CMK (cell line): ENCODE results near the gene RAB26.
"Not testable (repeated sequence)": the region's sequence is repeated elsewhere in the genome, so short reads cannot be mapped to it uniquely, and the experiment has no call there.

Source experiments
- DNase-seq: peaks from one replicate; pipeline ENCODE4 v3.0.0-alpha.2; 2010; ENCODE audit warnings: low read depth

Gene RAB26

DNA sequence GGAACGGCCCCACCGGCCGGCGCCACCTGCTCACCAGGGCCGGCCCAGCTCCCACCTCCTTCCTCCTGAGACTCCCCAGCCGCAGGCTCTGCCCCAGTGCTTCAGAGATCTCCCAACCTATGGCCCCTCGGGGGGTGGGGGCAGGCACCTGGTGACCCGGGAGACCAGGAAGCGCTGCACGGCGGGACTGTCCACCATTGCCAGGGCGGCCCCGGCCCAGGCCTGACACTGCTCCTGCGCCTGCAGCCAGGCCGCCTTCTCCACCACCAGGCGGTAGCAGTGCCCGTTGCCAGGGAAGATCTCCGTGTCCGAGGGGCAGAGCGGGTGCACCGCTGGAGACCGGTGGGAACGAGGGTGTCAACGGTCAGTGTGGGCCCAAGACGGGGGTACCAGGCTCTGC is 31.1 kb upstream of the RAB26 start:
- not testable (repeated sequence) for DNase-seq

DNA sequence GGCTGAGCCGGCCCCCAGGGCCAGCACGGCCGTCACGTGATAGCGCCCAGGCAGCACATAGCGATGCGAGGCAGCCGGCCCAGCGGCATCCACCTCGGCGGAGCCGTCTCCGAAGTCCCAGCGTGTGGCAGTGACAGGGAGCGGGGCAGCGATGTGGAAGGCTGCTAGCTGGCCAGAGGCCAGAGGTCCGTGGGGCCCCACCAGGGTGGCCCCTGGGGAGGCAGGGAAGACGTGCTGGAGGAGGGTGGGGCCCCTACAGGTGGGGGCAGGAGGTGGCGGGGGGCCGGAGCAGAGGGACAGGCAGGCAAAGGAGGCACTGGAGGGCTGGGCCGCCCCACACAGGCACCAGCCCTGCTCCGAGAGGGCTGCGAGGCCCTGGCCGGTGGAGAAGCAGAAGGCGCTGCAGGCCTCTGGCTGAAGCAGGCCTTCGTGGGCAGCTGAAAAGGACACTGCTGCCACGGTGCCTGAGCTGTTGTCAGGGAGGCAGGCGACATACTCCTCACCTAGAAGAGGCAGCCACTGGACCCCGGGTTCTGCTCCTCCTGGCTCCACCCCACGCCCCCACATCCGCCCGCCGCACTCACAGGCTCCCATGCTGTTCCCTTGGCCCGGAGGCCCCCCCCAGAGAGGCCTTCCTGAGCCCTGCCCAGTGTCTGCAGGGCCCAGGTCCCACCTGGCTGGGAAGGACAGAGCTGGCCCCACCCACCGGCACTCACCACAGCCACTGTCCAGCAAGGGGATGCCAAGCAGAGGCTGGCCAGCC is 30.3 kb upstream of the RAB26 start:
- DNase-seq = not testable (repeated sequence)

- not testable (repeated sequence) for DNase-seq
Measured at GRCh38 chr16:2121325-2121724, 27.1 kb upstream of the RAB26 start.

GRCh38 chr16:2121853-2122252 is 26.6 kb upstream of the RAB26 start:
- no peak for DNase-seq

- no peak for DNase-seq
Measured at GRCh38 chr16:2122429-2122828, 26.0 kb upstream of the RAB26 start.

GRCh38 chr16:2122934-2123683 is 25.3 kb upstream of the RAB26 start:
- DNase-seq = not testable (repeated sequence)

- DNase-seq = not testable (repeated sequence)
Measured at GRCh38 chr16:2123706-2124376, 24.6 kb upstream of the RAB26 start.

DNA sequence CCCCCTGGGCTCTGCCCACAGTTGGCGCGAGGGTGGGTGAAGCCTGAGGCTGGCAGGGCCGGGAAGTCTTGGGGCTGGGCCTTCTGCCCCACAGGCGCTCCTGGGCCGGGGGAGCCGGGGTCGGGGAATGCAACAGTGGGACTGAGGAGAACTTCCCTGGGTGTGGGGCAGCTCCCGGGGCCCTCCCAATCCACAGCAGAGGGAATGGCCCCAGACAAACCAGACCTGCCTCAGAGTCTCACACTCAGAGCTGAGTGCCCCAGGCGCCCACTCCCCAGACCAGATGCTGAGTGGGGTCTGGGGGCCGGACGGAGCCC is 24.1 kb upstream of the RAB26 start:
- DNase-seq = not testable (repeated sequence)

- DNase-seq = not testable (repeated sequence)
Measured at GRCh38 chr16:2124694-2125444, 23.6 kb upstream of the RAB26 start.

DNA sequence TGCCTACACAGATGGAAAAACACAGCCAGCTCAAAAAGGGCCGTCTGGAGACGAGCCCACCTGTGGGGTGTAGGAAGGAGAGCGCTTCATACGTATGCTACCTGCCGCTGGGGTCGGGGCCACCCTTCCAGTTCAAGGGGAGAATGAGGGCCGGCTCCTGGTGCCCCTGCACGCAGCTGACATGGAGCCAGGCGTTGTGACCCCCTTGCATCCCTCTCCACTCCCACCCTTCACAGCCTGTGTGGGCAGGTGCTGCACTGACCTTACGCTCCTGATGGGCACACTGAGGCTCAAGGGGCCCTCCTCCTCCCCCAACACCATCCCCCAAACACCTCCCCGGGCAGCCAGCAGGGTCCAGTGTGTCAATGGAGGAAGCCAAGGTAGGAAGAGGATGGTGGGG is 22.8 kb upstream of the RAB26 start:
- not testable (repeated sequence) for DNase-seq

DNA sequence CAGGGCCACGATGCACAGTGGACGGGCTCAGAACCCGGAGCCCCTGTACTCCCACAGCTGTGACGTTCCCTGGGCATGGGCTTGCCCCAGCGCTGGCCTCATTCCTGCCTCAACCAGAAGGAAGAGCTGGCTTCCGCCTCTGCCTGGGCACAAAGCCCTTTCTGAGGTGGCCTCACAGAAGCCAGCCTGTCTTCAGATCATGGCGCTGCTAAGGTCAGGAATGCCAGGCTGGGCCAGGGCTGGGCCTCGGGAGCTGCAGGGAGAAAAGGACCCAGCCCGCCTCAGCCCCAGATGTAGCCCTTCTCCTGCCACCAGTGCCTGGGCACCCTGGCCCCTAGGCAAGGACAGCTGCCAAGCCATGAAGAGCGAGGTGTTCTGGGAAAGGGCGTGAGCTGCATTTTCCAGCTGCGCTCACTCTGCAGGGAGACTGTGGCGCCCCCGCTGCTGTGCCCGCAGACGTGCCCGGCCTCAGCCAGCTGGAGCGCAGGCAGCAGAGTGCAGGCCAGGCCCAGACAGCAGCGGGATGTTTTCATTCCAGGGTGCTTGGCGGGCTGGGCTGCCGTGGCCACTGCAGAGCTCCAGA is 22.2 kb upstream of the RAB26 start:
- not testable (repeated sequence) for DNase-seq

GRCh38 chr16:2126928-2127556 is 21.4 kb upstream of the RAB26 start:
- DNase-seq = not testable (repeated sequence)

DNA sequence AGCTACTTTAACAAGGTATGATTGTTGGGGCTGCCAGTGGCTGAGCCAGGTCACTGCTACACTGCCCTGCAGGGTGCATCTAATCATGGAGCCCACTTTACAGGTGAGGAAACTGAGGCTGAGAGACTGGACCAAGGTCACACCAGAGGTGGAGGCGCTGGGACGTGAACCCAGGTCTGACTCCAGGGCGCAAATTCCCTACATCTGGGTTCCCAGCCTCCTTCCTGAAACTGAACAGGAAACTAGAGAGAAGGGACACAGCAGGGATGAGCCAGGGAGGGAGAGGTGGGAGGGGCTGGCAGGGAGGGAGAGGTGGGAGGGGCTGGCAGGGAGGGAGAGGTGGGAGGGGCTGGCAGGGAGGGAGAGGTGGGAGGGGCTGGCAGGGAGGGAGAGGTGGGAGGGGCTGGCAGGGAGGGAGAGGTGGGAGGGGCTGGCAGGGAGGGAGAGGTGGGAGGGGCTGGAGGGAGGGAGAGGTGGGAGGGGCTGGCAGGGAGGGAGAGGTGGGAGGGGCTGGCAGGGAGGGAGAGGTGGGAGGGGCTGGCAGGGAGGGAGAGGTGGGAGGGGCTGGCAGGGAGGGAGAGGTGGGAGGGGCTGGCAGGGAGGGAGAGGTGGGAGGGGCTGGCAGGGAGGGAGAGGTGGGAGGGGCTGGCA is 20.7 kb upstream of the RAB26 start:
- not testable (repeated sequence) for DNase-seq

DNA sequence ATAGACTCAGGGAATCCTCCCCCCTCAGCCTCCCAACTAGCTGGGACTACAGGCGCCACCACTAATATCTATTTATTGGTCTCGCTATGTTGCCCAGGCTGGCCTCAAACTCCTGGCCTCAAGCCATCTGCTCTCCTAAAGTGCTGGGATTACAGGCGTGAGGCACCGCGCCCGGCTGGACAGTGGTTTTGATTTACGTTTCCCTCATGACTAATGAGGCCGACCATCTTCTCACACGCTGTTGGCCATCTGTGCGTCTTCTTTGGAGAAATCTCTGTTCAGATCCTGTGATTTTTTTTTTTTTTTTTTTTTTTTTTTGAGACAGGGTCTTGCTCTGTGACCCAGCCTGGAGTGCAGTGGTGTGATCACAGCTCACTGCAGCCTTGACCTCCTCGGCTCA is 19.2 kb upstream of the RAB26 start:
- DNase-seq = not testable (repeated sequence)

- not testable (repeated sequence) for DNase-seq
Measured at GRCh38 chr16:2129890-2130447, 18.5 kb upstream of the RAB26 start.

DNA sequence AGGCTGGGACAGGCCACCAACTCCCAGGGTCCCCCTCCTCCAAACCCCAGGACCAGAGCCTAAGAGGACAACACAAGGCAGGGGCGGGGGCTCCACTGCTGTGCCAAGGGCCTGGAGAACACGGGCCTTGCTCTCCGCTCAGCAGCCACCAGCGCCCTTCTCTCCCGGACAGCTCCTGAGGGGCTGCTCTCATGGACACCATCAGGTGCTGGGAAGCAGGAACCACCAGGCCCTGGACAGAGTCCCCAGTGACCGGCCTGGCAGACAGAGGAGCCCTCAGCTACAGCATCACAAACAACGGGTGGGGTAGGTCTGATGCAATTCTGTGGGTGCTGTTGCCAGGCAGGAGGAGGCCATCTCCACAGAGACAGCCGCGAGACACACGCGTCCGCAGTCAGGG is 14.6 kb upstream of the RAB26 start:
- DNase-seq = not testable (repeated sequence)

DNA sequence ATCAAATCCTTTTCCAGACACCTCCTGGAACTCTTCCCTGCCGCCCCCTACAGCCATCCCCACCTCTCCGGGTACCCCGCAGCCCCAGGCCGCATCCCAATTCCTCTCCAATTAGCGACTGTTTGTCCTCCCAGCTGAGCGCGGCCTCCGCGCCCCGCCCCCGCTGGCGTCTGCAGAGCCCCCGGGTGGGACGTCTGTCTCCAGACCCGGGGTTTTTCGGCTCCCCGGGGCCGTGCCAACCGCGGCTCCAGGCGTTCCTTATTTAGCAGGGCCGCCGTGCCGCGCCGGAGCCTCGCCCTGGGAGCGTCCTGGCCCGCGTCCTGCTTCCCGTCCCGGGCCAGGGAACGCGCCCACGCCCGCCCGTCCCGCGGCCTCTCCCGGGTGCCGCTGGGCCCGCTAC is 13.4 kb upstream of the RAB26 start:
- not testable (repeated sequence) for DNase-seq

DNA sequence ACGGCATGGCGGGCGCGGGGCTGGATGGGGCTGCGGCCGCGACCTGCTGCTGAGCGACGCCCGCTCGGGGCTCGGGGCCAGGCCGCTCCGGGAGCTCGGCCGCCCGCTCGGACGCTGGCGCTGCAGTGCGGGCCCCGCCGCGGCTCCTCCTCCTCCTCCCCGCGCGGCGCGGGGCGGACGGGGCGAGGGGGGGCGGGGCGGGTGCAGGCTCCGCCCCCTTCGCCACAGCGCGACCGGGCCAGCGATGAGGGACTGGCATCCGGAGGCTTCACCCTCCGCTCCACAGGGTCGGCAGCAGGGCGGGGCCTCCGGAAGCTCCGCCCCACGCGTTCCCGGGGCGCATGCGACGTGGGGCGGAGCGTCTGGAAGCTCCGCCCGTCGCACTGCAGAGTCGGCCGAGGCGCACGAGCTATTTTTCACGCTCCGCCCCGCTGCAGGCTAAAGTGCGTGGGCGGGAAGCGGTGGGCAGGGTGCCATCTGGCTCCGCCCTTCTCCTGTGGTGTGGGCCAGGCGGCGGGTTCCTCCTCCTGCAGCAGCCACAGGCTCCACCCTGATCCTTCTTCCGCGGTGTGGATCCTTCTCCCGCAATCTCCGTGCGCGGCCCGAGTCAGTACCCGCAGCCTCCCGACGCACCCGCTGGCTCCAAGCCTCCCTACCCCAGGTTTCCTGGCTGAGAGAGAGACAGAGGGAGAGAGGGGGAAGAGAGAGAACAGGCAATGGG is 12.5 kb upstream of the RAB26 start, which contains the start of gene PKD1:
PKD1 (minus strand) TSS at position 129 of the 721 bp plus-strand sequence. CDS start 209 bp downstream, outside the sequence.
- DNase-seq = peak; percentile 86
